Hypothalamus (tissue), 51 donors: Measurements from ENCODE around the gene ELFN2.

ENCODE experiments used
- DNase-seq, 51 donors: peaks; one replicate each; lab custom pipeline; 2025; lab: John Stamatoyannopoulos, UW

ELFN2 gene

GRCh38 chr22:37391702-37392101, 35.6 kb downstream of the ELFN2 start:
- no peak for DNase-seq

DNA sequence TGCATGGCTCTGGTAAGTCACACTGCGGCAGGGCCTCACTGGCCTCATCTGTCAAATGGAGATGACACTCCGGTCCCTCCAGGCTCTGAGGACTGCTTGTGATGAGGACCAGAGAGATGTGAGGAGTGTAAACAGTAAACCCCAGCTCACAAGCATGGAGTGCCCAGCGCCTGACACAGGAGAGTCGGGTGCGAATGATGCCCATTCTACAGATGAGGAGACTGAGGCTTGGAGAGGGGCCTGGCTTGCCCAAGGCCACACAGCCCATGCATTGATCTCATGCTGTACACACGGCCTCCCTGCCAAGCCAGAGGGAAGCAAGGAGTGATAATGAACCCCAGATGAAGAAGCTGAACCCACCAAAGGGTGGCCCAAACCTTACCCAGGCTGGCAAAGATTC, 37.2 kb downstream of the ELFN2 start:
- DNase-seq: no peak

GRCh38 chr22:37388538-37388937, 38.7 kb downstream of the ELFN2 start:
- DNase-seq: no peak

DNA sequence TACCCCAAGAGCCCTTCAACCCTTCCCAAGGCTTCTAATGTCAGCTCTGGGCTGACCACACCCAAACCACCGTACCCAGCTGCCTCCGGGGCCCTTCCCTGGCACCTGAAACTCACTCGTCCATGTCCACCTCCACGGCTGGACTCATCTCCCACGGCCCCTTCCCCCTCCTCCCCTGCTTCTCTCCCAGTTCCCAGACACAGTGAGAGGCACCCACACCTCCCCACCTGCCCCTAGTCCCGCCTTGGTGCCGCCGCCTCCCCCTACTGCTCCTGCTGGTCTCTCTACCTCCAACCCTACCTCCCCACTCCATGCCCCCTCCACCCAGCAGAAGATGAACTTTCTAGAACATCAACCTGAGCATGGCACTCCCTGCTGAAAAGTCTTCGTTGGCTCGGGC, 39.5 kb downstream of the ELFN2 start:
- no peak for DNase-seq

DNA sequence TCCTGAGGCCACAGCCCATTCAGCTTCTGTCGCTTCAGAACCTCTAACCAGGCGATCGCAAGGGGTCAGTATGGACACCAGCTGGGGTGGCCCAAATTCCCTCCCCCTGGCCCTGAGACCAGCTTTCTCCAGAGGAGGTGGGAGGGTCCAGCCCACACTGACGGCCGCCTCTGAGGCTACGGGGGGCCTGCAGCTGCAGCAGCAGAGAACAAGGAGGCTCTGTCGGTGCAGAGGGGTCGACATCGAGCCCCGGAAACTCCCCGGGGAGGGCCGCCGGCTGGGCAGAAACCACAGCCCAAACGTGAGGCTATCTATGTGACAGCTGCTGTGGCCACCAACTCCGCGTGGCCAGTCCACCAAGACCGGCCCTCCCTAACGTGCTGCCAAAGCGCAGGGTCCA, 40.8 kb downstream of the ELFN2 start:
- peak in 11 of 51 donors; percentile 7 to 30 (median 24) for DNase-seq

- no peak for DNase-seq
Observed at GRCh38 chr22:37384691-37385090, 42.6 kb downstream of the ELFN2 start.

DNA sequence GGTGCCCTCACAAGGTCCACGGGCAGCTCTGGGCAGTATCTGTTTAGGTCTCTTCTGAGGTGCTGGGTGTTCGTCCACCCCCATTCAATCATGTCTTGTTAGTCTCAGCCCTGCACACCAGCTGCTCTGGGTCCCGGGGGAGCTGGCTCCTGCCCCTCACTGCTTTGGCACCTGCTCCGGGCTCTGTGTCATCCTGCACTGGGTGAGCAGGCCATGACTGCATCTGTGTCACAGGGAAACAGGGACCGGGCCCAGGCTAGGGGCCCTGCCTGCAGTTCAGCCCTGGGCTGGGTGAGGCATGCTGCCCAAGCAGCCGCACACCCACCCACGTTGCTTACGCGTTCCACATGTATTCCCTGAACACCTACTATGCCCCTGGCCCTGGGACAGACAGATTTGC, 43.9 kb downstream of the ELFN2 start:
- peak in 1 of 51 donors; percentile 65 for DNase-seq

GRCh38 chr22:37381489-37381888, 45.8 kb downstream of the ELFN2 start:
- no peak for DNase-seq

- DNase-seq: peak in 1 of 51 donors; percentile 31
Observed at GRCh38 chr22:37379722-37380121, 47.6 kb downstream of the ELFN2 start.

GRCh38 chr22:37379085-37379484, 48.2 kb downstream of the ELFN2 start:
- DNase-seq: no peak

DNA sequence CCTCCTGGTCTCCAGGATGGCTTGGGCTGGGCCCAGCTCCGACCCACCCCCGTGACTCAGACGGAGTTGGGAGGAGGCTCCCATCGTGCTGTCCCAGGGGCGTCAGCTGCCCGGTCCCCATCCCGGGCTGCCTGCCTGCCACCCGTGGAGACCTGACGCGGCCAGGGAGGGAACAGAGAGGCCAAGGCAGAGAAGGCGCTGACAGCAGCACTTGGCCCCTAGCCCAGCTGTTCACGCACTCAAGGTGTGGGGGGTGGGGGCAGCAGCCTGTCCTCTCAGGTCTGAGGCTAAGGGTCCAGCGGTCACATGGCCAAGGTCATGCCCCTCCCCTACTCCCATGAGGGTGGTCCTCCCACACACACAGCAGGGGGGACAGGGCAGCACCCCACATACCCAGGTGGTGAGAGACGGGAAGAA, 48.6 kb downstream of the ELFN2 start:
- DNase-seq: no peak

DNA sequence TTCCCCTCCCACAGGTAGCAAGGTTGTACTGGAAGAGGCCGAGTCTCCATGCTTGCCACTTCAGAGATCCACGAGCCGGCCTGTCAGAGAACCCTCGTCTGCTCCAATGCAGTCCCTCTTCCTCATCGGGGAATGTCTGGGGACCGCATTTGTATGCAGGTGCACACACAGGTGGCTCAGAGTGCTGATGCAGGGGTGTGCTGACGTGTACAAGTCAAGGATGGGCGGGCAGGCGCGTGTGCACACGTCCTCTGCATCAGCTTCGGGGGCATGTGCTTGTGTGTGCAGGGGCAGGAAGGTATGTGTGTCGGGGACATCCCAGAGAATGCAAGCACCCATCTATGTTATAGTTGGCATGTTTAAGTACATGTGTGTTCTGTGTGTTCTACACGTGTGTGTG, 49.4 kb downstream of the ELFN2 start:
- DNase-seq: peak in 2 of 51 donors; percentile 24 to 25

DNA sequence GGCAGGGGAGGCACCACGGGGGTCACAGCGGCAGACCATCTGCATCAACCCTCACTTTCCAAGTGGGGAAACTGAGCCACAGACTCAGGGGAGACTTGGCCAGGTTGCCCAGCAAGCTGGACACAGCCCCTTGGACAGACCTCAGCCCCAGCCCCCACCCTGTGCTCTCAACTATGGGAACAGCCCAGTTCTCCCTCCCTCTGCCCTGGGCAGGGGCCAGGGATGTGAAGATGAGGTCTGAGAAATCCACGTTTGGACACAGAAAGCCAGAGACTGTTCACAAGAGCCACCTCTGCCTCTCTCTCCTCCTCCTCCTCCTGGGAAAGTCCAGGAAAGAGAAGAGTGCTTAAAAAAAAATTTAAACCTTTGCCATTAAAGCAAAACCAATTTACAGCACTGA, 50.1 kb downstream of the ELFN2 start:
- no peak for DNase-seq

DNA sequence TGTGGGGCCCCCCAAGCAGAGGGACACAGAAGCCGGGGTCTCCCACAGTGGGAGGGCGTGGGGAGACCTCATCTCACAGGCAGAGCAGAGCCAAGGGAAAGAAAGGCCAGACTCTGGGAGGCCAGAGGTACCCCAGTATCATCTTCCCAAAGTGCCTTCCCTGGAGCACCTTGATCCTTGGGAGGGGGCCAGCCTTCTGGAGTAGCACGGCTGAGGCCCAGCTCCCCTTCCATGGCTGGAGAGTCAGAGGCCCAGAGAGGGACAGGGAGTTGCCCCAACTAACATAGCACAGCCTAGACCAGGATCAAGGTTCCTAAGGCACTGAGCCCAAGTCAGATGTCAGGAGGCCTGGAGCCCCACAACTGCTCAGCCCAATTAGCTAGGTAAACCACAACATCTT, 50.6 kb downstream of the ELFN2 start:
- no peak for DNase-seq

GRCh38 chr22:37375801-37376200, 51.5 kb downstream of the ELFN2 start:
- DNase-seq: no peak

DNA sequence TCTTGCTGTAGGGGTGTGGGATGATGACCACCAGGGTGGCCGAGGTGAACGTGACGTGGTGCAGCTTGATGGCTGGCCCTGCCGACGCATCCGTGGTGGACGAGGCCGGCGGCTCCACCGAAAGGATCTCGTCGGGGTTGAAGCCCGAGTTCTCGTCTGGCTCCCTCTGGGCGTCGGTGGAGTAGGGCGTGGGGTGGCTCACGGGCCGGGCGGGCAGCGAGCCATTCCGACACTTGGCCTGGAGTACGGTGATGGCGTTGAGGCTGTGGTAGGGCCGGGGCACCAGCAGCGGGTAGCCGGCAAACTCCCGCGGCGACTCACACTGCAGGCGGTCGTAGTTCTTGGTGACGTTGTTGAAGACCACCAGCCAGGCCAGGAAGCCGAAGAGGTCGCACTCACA, 52.7 kb downstream of the ELFN2 start:
- DNase-seq: no peak

DNA sequence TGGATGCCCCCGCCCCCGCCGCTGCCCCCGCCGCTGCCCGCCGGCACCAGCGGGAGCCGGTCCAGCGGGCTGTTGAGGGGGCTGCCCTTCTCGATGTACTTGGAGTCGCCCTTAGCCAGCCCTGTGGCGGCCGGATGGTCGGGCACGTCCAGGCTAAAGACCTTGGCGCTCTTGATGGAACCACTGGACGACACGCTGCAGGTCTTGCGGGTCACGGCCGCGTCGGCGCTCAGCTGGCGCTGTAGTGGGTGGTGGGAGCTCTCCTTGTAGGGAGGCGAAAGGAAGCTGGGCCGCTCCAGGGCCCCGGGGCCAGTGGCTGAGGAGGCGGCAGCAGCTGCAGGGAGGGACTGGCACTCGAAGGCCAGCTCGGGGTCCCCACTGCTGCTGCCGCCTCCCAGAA, 53.8 kb downstream of the ELFN2 start:
- no peak for DNase-seq

GRCh38 chr22:37371911-37372310, 55.4 kb downstream of the ELFN2 start:
- DNase-seq: no peak

- DNase-seq: peak in 2 of 51 donors; percentile 12 to 24
Observed at GRCh38 chr22:37371491-37371890, 55.8 kb downstream of the ELFN2 start.

- no peak for DNase-seq
Observed at GRCh38 chr22:37370306-37370979, 56.8 kb downstream of the ELFN2 start.

DNA sequence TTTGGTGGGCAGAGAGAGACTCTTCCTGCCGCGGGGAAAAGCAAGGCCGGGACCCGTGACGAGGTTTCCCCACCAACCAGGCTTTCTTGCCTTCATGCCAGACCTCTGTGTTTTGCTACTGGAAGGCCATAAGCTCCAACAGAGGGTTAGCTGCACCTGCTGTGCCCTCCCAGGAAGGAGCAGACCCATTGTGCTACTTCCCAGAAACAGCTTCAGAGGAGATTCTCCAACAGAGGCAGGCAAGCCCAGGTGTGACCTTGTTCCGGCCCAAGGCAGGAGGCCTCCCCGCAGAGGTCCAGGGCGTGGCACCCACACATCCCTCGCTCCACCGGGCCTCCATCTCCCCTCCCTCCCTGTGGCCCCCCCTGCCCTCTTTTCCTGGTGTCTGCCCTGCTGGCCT, 57.8 kb downstream of the ELFN2 start:
- no peak for DNase-seq

DNA sequence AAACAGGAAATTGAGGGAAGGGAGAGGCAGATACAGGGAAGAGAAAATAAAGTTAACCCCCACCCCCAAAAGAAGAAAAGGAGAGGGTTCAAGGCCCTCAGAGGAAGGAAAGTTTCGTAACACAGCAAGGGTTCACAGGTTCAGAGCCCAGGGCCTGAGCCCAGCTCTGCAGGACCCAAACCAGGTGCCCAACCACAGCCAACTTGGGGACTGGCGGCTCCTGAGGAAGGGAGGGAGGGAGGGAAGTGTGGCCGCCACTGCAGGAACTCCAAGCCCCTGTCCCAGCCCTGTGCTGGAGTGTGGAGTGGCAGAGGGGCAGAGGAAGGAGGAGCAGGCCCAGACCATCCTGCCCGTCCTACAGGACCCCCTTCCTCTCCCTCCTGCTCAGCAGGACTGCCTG, 59.2 kb downstream of the ELFN2 start:
- no peak for DNase-seq

DNA sequence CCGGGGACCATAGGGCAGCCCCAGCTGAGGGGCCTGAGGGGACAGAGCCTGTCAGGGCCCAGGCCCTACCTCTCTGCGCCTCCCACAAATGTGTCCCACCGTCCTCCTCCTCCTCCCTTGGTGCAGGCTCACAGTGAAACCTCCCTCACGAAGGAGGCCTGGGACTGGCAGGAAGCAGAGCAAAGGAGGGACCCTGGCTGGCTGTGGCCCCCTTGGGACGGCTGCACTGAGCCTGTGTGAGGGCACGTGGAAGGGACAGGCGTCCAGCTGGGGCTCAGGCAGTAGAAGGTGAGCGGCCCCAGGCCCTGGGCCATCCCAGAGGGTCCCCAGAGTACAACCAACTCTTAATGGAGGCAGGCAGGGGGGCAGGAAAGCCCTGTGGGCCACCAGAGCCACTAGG, 60.7 kb downstream of the ELFN2 start:
- no peak for DNase-seq
